OCI-LY1 (cell line): ENCODE data around the gene CAPRIN2.

Experiments used
- H2AFZ ChIP-seq: fragments of 200-600 bp; sonication (generic), shearing (Covaris generic); 2 replicates; pipeline ENCODE4 v1.6.0; 2014; ENCODE audit warnings: antibody characterized with exemption, mild to moderate bottlenecking, low read length
- H3F3A ChIP-seq: fragments of 200-600 bp; sonication (generic), shearing (Covaris generic); 2 replicates; pipeline ENCODE4 v1.6.0; 2014; ENCODE audit warnings: mild to moderate bottlenecking, antibody characterized with exemption, low read length, moderate library complexity; ENCODE audit not compliant: insufficient read depth
- H3K27ac ChIP-seq: fragments of 200-600 bp; sonication (generic); 2 replicates; pipeline ENCODE4 v1.5.1; 2014; ENCODE audit warnings: low read length, mixed run types, mild to moderate bottlenecking, low read depth; ENCODE audit not compliant: poor library complexity, severe bottlenecking
- H3K27me3 ChIP-seq: fragments of 200-600 bp; sonication (generic); 2 replicates; pipeline ENCODE4 v1.6.0; 2014; ENCODE audit warnings: antibody characterized with exemption, mild to moderate bottlenecking, low read length, moderate library complexity; ENCODE audit not compliant: insufficient read depth
- H3K36me3 ChIP-seq: fragments of 200-600 bp; sonication (generic); 2 replicates; pipeline ENCODE4 v1.6.1; 2014; ENCODE audit warnings: mild to moderate bottlenecking, antibody characterized with exemption, low read length, moderate library complexity, mixed read lengths; ENCODE audit not compliant: insufficient read depth
- H3K4me1 ChIP-seq: fragments of 200-600 bp; sonication (generic); 2 replicates; pipeline ENCODE4 v1.5.1; 2014; ENCODE audit warnings: mild to moderate bottlenecking, low read length, moderate library complexity; ENCODE audit not compliant: insufficient read depth, severe bottlenecking
- H3K4me2 ChIP-seq: fragments of 200-600 bp; sonication (generic), shearing (Covaris generic); 2 replicates; pipeline ENCODE4 v1.6.1; 2014; ENCODE audit warnings: low read length
- H3K4me3 ChIP-seq: fragments of 200-600 bp; sonication (generic); 2 replicates; pipeline ENCODE4 v1.5.1; 2014; ENCODE audit warnings: low read length, low read depth, mild to moderate bottlenecking, mixed read lengths; ENCODE audit not compliant: poor library complexity, severe bottlenecking
- H3K79me2 ChIP-seq: fragments of 200-600 bp; shearing (Covaris generic); 2 replicates; pipeline ENCODE4 v1.6.1; 2016; ENCODE audit warnings: mixed run types, low read length, mixed read lengths; ENCODE audit not compliant: insufficient read depth
- H3K9ac ChIP-seq: fragments of 200-600 bp; sonication (generic), shearing (Covaris generic); 2 replicates; pipeline ENCODE4 v1.6.1; 2014; ENCODE audit warnings: mild to moderate bottlenecking, low read length, mixed read lengths
- H3K9me2 ChIP-seq: fragments of 200-600 bp; sonication (generic), shearing (Covaris generic); 2 replicates; pipeline ENCODE4 v1.6.1; 2014; ENCODE audit warnings: low read depth, mild to moderate bottlenecking, low read length, mixed read lengths
- H3K9me3 ChIP-seq: fragments of 200-600 bp; shearing (Covaris generic); 2 replicates; pipeline ENCODE4 v1.6.1; 2014; ENCODE audit warnings: low read length, mixed read lengths
- H4K20me1 ChIP-seq: fragments of 200-600 bp; sonication (generic), shearing (Covaris generic); 2 replicates; pipeline ENCODE4 v1.6.0; 2016; ENCODE audit warnings: mild to moderate bottlenecking, low read length; ENCODE audit not compliant: insufficient read depth
- CTCF ChIP-seq: fragments of 200-600 bp; sonication (generic), shearing (Covaris generic); IDR thresholded peaks from 2 replicates; pipeline ENCODE4 v1.5.1; 2017; ENCODE audit warnings: mild to moderate bottlenecking, antibody characterized with exemption, low read length, moderate library complexity, mixed read lengths
- EZH2 ChIP-seq: fragments of 200-600 bp; sonication (generic), shearing (Covaris generic); IDR thresholded peaks from 2 replicates; pipeline ENCODE4 v1.8.0; 2017; ENCODE audit warnings: borderline replicate concordance, mixed run types, mild to moderate bottlenecking, antibody characterized with exemption, low read length, moderate library complexity, mixed read lengths

The CAPRIN2 gene

DNA sequence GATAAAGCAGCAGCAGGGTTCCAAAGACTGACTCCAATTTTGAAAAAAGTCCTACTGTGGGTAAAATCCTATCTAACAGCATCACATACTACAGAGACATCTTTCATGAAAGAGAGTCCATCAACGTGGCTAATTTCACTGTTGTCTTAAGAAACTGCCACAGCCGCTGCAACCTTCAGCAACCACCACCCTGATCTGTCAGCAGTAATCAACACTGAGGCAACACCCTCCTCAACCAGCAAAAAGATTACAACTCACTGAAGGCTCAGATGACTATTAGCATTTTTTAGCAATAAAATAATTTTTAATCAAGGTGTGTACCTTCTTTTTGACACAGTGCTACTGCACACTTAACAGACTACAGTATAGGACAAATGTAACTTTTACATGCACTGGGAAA is 6.6 kb downstream of the CAPRIN2 start:
- no peak overlapping the region for H3K9ac ChIP-seq
- H3K27me3 ChIP-seq, result no peaks in the 10 kb centered on the region
- no peak for TF ChIP-seq CTCF
- no peak for TF ChIP-seq EZH2
- H3K9me3 ChIP-seq, result no peaks in the 10 kb centered on the region
- H3K9me2 ChIP-seq, result no peaks in the 10 kb centered on the region
- no peak overlapping the region for H3K4me3 ChIP-seq
- H3K79me2 ChIP-seq, result no peaks in the 10 kb centered on the region
- H4K20me1 ChIP-seq, result no peaks in the 10 kb centered on the region
- H3K36me3 ChIP-seq, result peaks cover 15% of the 10 kb centered on the region; the same call in 1 of the 2 replicates
- H3K4me1 ChIP-seq, result peaks cover 15% of the 10 kb centered on the region
- H3F3A ChIP-seq, result no peaks in the 10 kb centered on the region
- no peak overlapping the region for H2AFZ ChIP-seq
- no peak overlapping the region for H3K4me2 ChIP-seq
- H3K27ac ChIP-seq, result no peak overlapping the region

GRCh38 chr12:30746190-30746589 is 8.6 kb downstream of the CAPRIN2 start:
- H3K9ac ChIP-seq, result no peak overlapping the region
- TF ChIP-seq CTCF, result no peak
- TF ChIP-seq EZH2, result no peak

DNA sequence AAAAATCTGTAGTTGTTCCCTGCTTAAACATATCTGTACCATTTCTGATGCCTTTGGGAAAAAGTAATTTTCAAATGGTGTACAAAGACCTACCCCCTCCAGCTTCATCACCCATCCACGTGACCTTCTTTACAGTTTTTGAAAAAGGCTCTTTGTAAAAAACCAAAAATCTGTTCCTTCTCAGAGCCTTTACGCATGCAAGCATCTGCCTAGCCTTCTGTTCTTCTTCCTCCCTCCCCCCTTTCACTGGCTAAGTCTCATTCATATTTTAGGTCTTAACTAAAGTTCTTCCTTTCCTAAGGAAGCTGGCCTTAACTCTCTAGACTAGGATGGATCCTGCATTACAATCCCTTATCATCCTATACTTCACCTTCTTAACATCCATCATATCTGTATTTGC is 10.4 kb downstream of the CAPRIN2 start:
- no peak overlapping the region for H3K4me2 ChIP-seq
- H3K4me3 ChIP-seq, result no peak overlapping the region
- no peaks in the 10 kb centered on the region for H4K20me1 ChIP-seq
- no peaks in the 10 kb centered on the region for H3F3A ChIP-seq
- H3K27ac ChIP-seq, result no peak overlapping the region
- no peak for TF ChIP-seq CTCF
- TF ChIP-seq EZH2, result no peak
- H3K27me3 ChIP-seq, result no peaks in the 10 kb centered on the region
- H2AFZ ChIP-seq, result no peak overlapping the region
- peaks cover 4% of the 10 kb centered on the region for H3K4me1 ChIP-seq
- H3K9me2 ChIP-seq, result no peaks in the 10 kb centered on the region
- peaks cover 25% of the 10 kb centered on the region for H3K36me3 ChIP-seq
- no peak overlapping the region for H3K9ac ChIP-seq
- H3K9me3 ChIP-seq, result no peaks in the 10 kb centered on the region
- H3K79me2 ChIP-seq, result no peaks in the 10 kb centered on the region

More at GRCh38 chr12:30746190-30746589, 8.6 kb downstream of the CAPRIN2 start:
- Histone ChIP-seq H3K9me3 (no peaks in the 10 kb centered on the region), H3K4me2 (no peak overlapping the region), H3K9me2 (no peaks in the 10 kb centered on the region), H3K79me2 (no peaks in the 10 kb centered on the region), H3K4me3 (no peak overlapping the region), H2AFZ (no peak overlapping the region), H3K27me3 (no peaks in the 10 kb centered on the region), H3F3A (no peaks in the 10 kb centered on the region), H3K36me3 (peaks cover 15% of the 10 kb centered on the region; the same call in 1 of the 2 replicates), H4K20me1 (no peaks in the 10 kb centered on the region), H3K4me1 (peaks cover 4% of the 10 kb centered on the region), H3K27ac (no peak overlapping the region)
